Measurements from ENCODE around the gene APOL4. TPM values are rescaled to one million over a fixed set of nuclear protein-coding genes. Genes with fewer than 3 reads are reported as not detected.

Gene APOL4
- total RNA-seq, 1 donor from 2014 or later, result 0.82 TPM

GRCh38 chr22:36239150-36239400 is 37.5 kb upstream of the APOL4 start:
- H3K27ac Mint-ChIP-seq, result peak overlapping the region; percentile 98
- H3K4me1 Mint-ChIP-seq, result peaks cover 36% of the 10 kb centered on the region
- Histone ChIP-seq H3K9ac (no peak overlapping the region), H3F3A (ENCODE audit: low read depth) (no peaks in the 10 kb centered on the region), H3K4me3 (peak overlapping the region; percentile 33), H3K9me3 (ENCODE audit: low read depth) (no peaks in the 10 kb centered on the region), H3K4me1 (peaks cover 20% of the 10 kb centered on the region), H4K20me1 (ENCODE audit: low read depth) (no peaks in the 10 kb centered on the region), H3K36me3 (no peaks in the 10 kb centered on the region), H3K4me2 (peak overlapping the region; percentile 67), H3K79me2 (ENCODE audit: low read depth) (no peaks in the 10 kb centered on the region), H2AFZ (replicated peaks) (peak overlapping the region; percentile 86), H3K27me3 (no peaks in the 10 kb centered on the region), H3K27ac (no peak overlapping the region)
- no peak for TF ChIP-seq EZH2 (IDR thresholded peaks at IDR 0.05)
- DNase-seq (ENCODE audit: low spot score), result no peak
- H3K27me3 Mint-ChIP-seq (ENCODE audit: insufficient read depth, low read depth), result peaks cover 2% of the 10 kb centered on the region
- H3K36me3 Mint-ChIP-seq, result peaks cover 12% of the 10 kb centered on the region
- H3K4me3 Mint-ChIP-seq, result peak overlapping the region; percentile 88
- H3K9me3 Mint-ChIP-seq, result peaks cover 21% of the 10 kb centered on the region

GRCh38 chr22:36238373-36239149 is 37.0 kb upstream of the APOL4 start:
- Histone ChIP-seq H3K9me3 (ENCODE audit: low read depth) (no peaks in the 10 kb centered on the region), H3K27me3 (no peaks in the 10 kb centered on the region), H3F3A (ENCODE audit: low read depth) (no peaks in the 10 kb centered on the region), H3K4me1 (peaks cover 24% of the 10 kb centered on the region), H3K4me3 (peak overlapping the region; percentile 33), H3K9ac (no peak overlapping the region), H2AFZ (replicated peaks) (no peak overlapping the region), H3K36me3 (no peaks in the 10 kb centered on the region), H3K27ac (no peak overlapping the region), H3K79me2 (ENCODE audit: low read depth) (no peaks in the 10 kb centered on the region), H3K4me2 (peak overlapping the region; percentile 67), H4K20me1 (ENCODE audit: low read depth) (no peaks in the 10 kb centered on the region)
- peaks cover 2% of the 10 kb centered on the region for H3K27me3 Mint-ChIP-seq (ENCODE audit: insufficient read depth, low read depth)
- H3K27ac Mint-ChIP-seq, result peak overlapping the region; percentile 98
- peaks cover 12% of the 10 kb centered on the region for H3K36me3 Mint-ChIP-seq
- peaks cover 36% of the 10 kb centered on the region for H3K4me1 Mint-ChIP-seq
- TF ChIP-seq EZH2 (IDR thresholded peaks at IDR 0.05) (no peak), EZH2phosphoT487 (IDR thresholded peaks at IDR 0.05) (no peak), CTCF (IDR thresholded peaks at IDR 0.05) (no peak)
- H3K4me3 Mint-ChIP-seq, result peak overlapping the region; percentile 88
- H3K9me3 Mint-ChIP-seq, result peaks cover 21% of the 10 kb centered on the region
- DNase-seq (ENCODE audit: low spot score), result no peak

GRCh38 chr22:36237462-36238372 is 36.1 kb upstream of the APOL4 start:
- H3K4me3 Mint-ChIP-seq, result peak overlapping the region; percentile 75
- H3K4me1 Mint-ChIP-seq, result peaks cover 36% of the 10 kb centered on the region
- Histone ChIP-seq H3K4me1 (peaks cover 24% of the 10 kb centered on the region), H3K4me2 (no peak overlapping the region), H3K79me2 (ENCODE audit: low read depth) (no peaks in the 10 kb centered on the region), H3K9ac (no peak overlapping the region), H2AFZ (replicated peaks) (no peak overlapping the region), H4K20me1 (ENCODE audit: low read depth) (no peaks in the 10 kb centered on the region), H3F3A (ENCODE audit: low read depth) (no peaks in the 10 kb centered on the region), H3K9me3 (ENCODE audit: low read depth) (no peaks in the 10 kb centered on the region), H3K27me3 (no peaks in the 10 kb centered on the region), H3K36me3 (no peaks in the 10 kb centered on the region), H3K27ac (no peak overlapping the region), H3K4me3 (no peak overlapping the region)
- H3K27me3 Mint-ChIP-seq (ENCODE audit: insufficient read depth, low read depth), result peaks cover 2% of the 10 kb centered on the region
- peaks cover 12% of the 10 kb centered on the region for H3K36me3 Mint-ChIP-seq
- TF ChIP-seq CTCF (IDR thresholded peaks at IDR 0.05) (no peak), EZH2phosphoT487 (IDR thresholded peaks at IDR 0.05) (no peak), EZH2 (IDR thresholded peaks at IDR 0.05) (no peak)
- DNase-seq (ENCODE audit: low spot score), result no peak
- peak overlapping the region; percentile 24 for H3K27ac Mint-ChIP-seq
- H3K9me3 Mint-ChIP-seq, result peaks cover 14% of the 10 kb centered on the region

Data from neural progenitor cell (in vitro differentiated cells).